ENCODE measurements around the gene NAALADL2.

- no peak for TF ChIP-seq CTCF (conservative IDR thresholded peaks at IDR 0.05)
- no peak for TF ChIP-seq ZFX (IDR thresholded peaks at IDR 0.05)
These were observed 620.7 kb downstream of the NAALADL2 start for GRCh38 chr3:175479800-175480199.
